Endometrial microvascular endothelial cells (primary cell): ENCODE results near the gene AVL9. TPM values are rescaled to one million over a fixed set of nuclear protein-coding genes. Genes with fewer than 3 reads are reported as not detected.
"Not testable (repeated sequence)": the region's sequence is repeated elsewhere in the genome, so short reads cannot be mapped to it uniquely, and the experiment has no call there.

Experiments used
- in situ Hi-C: cut with HindIII; loops from 2 replicates; pipeline ENCODE4 v1.10.0; 2017; ENCODE audit warnings: low sequenced_read_pairs, low pct_unique_long_range_greater_than_20kb; ENCODE audit errors: inconsistent ontology term
- total RNA-seq: library from RNA; depleted of rRNA; stranded (reverse); fragments of >200 nt; gene quantifications from one replicate; pipeline ENCODE4 v1.2.3, GENCODE V29; 2015; ENCODE audit errors: inconsistent ontology term

AVL9 gene
- total RNA-seq, 1 donor from 2014 or later: 20.7 TPM

DNA sequence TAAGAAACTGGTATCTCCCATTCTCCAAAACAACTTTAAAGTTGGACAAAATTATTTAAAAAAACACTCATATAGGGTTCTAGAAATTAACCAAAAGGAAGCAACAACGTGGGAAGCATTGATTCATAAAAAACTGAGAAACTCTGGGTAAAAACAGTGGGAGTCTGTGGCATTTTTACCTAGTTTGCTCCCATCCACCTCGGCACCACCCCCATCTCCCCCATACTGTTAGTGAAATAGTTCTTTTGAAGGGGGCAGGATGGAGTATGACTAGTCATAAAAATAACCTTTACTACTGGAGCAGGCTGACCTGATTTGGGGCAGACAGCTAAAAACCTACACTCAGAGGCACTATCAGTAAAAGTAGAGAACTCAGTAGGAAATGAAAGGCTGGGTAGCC, 123.2 kb downstream of the AVL9 start:
- in situ Hi-C loops: no loop called here

GRCh38 chr7:32618987-32619386, 123.7 kb downstream of the AVL9 start:
- in situ Hi-C loops: no loop called here

GRCh38 chr7:32619416-32619815, 124.1 kb downstream of the AVL9 start:
- in situ Hi-C loops: not testable (repeated sequence)

DNA sequence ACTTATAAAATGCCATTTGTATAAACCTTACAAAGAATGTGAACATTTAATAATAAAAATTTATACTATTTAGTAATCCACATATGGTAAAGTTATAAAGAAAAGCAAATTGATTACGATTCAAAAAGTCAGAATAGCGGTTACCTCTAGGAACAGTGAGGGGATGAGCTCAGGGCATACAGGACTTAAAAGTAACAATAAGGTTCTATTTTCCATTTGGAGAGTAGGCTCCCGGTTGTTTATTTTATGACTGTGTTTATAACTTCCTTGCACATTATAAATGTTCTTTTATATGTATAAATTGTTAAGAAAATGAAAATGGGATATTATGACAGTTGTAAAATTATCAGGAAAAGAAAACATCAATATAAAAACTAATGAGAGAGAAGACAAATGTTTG, 135.7 kb downstream of the AVL9 start:
- in situ Hi-C loops: no loop called here

- in situ Hi-C loops: not testable (repeated sequence)
Measured at GRCh38 chr7:32631590-32632497, 136.6 kb downstream of the AVL9 start.

DNA sequence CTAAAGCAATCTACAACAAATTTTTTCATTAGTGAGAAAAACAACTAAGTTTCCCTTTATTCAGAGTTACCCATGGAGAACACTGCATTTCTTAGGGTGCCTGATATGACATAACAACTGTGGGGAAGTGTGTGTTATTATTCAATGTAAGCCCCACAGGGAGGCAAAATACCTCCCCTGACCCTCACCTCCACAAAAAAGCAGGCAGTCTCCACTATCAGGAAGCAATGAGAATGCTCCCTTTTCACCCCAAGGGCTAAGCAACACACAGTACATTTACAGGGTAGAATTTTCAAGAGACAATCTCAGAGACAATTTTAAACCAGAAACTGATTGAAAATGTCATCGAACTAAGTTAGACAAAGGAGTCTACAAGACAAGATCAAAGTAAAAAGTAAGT, 138.2 kb downstream of the AVL9 start:
- in situ Hi-C loops: not testable (repeated sequence)

DNA sequence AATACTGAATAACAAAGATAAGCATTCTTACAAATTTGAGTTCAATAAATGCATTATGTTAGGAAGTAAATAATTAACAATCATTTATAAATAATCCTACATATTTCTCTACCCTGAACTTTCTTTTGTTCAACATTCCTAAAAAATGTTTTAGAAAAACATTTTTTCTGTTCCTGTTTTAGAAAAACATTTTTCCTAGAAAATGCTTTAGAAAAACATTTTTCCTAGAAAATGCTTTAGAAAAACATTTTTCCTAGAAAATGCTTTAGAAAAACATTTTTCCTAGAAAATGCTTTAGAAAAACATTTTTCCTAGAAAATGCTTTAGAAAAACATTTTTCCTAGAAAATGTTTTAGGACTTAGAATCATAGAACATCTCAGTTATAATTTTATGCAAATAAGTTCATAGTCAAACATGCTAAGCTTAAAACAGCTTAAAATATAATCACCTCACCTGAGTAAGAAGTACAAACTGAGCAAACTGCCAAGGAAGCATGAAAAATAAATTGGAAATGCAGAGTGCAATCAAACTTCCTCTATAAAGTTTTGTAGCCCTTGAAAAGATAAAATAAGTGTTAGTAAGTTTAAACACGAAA, 139.6 kb downstream of the AVL9 start:
- in situ Hi-C loops: not testable (repeated sequence)

GRCh38 chr7:32636725-32637462, 141.6 kb downstream of the AVL9 start:
- in situ Hi-C loops: not testable (repeated sequence)

GRCh38 chr7:32637611-32638010, 142.3 kb downstream of the AVL9 start:
- in situ Hi-C loops: not testable (repeated sequence)

Other genes with a start within 250 kb of the AVL9 start
- 20.7 TPM for gene LSM5, start 5.1 kb upstream of the AVL9 start, total RNA-seq